A549 (cell line): ENCODE results near the gene AKAP17A. TPM values are rescaled to one million over a fixed set of nuclear protein-coding genes. Genes with fewer than 3 reads are reported as not detected.

ENCODE experiments used
- FOXS1 ChIP-seq: fragments of 250-450 bp; sonication (Bioruptor Pico); IDR thresholded peaks from 2 replicates; pipeline ENCODE4 v1.5.0; 2020; ENCODE audit warnings: mild to moderate bottlenecking, moderate library complexity
- HOXB13 ChIP-seq: fragments of 250-450 bp; sonication (Bioruptor Pico); IDR thresholded peaks from 2 replicates; pipeline ENCODE4 v1.5.0; 2020; ENCODE audit warnings: low read depth, mild to moderate bottlenecking, moderate library complexity
- polyA plus RNA-seq, 4 experiments: library from polyadenylated mRNA; depleted of rRNA in 3 of 4; stranded (reverse); fragments of >200 nt; fragmentation: RNase III in 1 of 4; extraction: RNeasy Plus Mini Kit Qiagen cat#74134 plus additional on column Dnase treatment in 1 of 4; gene quantifications; 2 replicates in 3 of 4; 3 replicates in 1 of 4; pipeline ENCODE4 v1.2.3, GENCODE V29; 2011 to 2017
- TF ChIP-seq, protein P1 (sequence below): fragments of >200 bp; sonication (Bioruptor Twin); formaldehyde crosslinking; IDR thresholded peaks from 2 replicates; pipeline ENCODE4 v1.6.1; 2016

Gene AKAP17A
- polyA plus RNA-seq, 2 of the 4 experiments (the other 2 are of a cell fraction) = 24.9 to 32.9 TPM

DNA sequence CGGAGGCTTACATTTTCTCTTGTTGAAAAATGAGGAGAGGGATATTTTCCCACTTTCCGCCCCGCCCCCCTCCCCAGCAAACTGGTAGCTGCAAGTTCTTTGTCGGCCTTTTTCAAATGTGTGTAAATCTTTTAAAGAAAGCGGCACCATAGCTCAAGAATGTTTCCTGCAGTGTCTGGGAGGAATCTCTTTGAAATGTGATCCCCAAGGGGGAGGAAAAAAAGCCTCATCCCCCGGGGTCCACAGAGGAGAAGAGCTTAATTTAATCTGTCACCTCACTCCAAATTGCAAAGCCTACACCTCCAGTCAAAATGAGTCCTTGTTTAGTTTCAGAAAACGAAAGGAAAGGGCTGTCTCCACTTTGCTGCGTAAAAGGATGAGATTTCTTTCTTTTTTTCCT, 58.2 kb downstream of the AKAP17A start (continued):
- TF ChIP-seq HOXB13 (CRISPR knock-in tag) (no peak), FOXS1 (CRISPR knock-in tag) (no peak)
- TF ChIP-seq, protein P1, sequence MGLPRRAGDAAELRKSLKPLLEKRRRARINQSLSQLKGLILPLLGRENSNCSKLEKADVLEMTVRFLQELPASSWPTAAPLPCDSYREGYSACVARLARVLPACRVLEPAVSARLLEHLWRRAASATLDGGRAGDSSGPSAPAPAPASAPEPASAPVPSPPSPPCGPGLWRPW = no peak

Other genes with a start within 250 kb of the AKAP17A start
- 252 and 291 TPM in 2 replicates for gene SLC25A6, start 199.5 kb upstream of the AKAP17A start, polyA plus RNA-seq (2011; rRNA removed)
- 439 to 448 TPM (median 446 TPM) in 3 replicates for gene SLC25A6, start 199.5 kb upstream of the AKAP17A start, polyA plus RNA-seq (2017; fragmentation: RNase III; extraction: RNeasy Plus Mini Kit Qiagen cat#74134 plus additional on column Dnase treatment)
- 15.4 and 15.6 TPM in 2 replicates for gene ASMTL, start 138.7 kb upstream of the AKAP17A start, polyA plus RNA-seq (2011; rRNA removed)
- 12.2 to 14.4 TPM (median 12.3 TPM) in 3 replicates for gene ASMTL, start 138.7 kb upstream of the AKAP17A start, polyA plus RNA-seq (2017; fragmentation: RNase III; extraction: RNeasy Plus Mini Kit Qiagen cat#74134 plus additional on column Dnase treatment)
- not detected in 2 replicates for gene P2RY8, start 54.4 kb upstream of the AKAP17A start, polyA plus RNA-seq (2011; rRNA removed)
- 0.03 TPM in 1 of 3 replicates, not detected in the others for gene P2RY8, start 54.4 kb upstream of the AKAP17A start, polyA plus RNA-seq (2017; fragmentation: RNase III; extraction: RNeasy Plus Mini Kit Qiagen cat#74134 plus additional on column Dnase treatment)
- gene ASMT, start 23.5 kb downstream of the AKAP17A start, polyA plus RNA-seq (2011; rRNA removed) = 0.16 TPM in 2 replicates
- 0.12 to 0.20 TPM in 2 of 3 replicates, not detected in the other for gene ASMT, start 23.5 kb downstream of the AKAP17A start, polyA plus RNA-seq (2017; fragmentation: RNase III; extraction: RNeasy Plus Mini Kit Qiagen cat#74134 plus additional on column Dnase treatment)